CD4-positive, alpha-beta T cell (primary cell): ENCODE data around the gene DCK. TPM values are rescaled to one million over a fixed set of nuclear protein-coding genes. Genes with fewer than 3 reads are reported as not detected.

ENCODE experiments used
- ATAC-seq: fragments of 200-7000 bp; cut with Tn5 transposase; one replicate; pipeline ENCODE4 v1.10.0; 2022; ENCODE audit warnings: mild to moderate bottlenecking; ENCODE audit not compliant: poor library complexity
- CTCF ChIA-PET: fragments of 350-600 bp; sonication (Branson Sonifier 250); formaldehyde crosslinking; loops from one replicate; lab custom pipeline; 2021; ENCODE audit warnings: antibody characterized with exemption, inconsistent platforms; lab: Charles Lee
- POLR2A ChIA-PET: fragments of 350-600 bp; sonication (Branson Sonifier 250); formaldehyde crosslinking; loops from one replicate; lab custom pipeline; 2021; ENCODE audit warnings: antibody characterized with exemption, inconsistent platforms; lab: Charles Lee
- DNase-seq, 14 experiments: peaks; one replicate each; pipeline ENCODE4 v3.0.0-alpha.2; 2013 to 2020; ENCODE audit warnings: mixed read lengths in 2 of 14
- H3K27ac ChIP-seq, 2 donors: one replicate each; pipeline versions ENCODE4 v1.5.1 to v1.7.0; 2013; ENCODE audit warnings: low read length in 2 of 2, low read depth in 1 of 2, mild to moderate bottlenecking in 1 of 2
- H3K27me3 ChIP-seq, 2 experiments: 1 replicate in 1 of 2; 2 replicates in 1 of 2; pipeline versions ENCODE4 v1.6.1 to v1.7.0; 2013; ENCODE audit warnings: low read length in 2 of 2, control low read depth in 1 of 2, mild to moderate bottlenecking in 1 of 2, moderate library complexity in 1 of 2; ENCODE audit not compliant: insufficient read depth in 2 of 2, control insufficient read depth in 1 of 2
- H3K36me3 ChIP-seq: one replicate; pipeline ENCODE4 v1.6.1; 2013; ENCODE audit warnings: low read length, control low read depth; ENCODE audit not compliant: insufficient read depth
- H3K4me1 ChIP-seq: one replicate; pipeline ENCODE4 v1.6.1; 2013; ENCODE audit warnings: low read length, control low read depth; ENCODE audit not compliant: insufficient read depth
- H3K4me3 ChIP-seq: one replicate; pipeline ENCODE4 v1.5.1; 2013; ENCODE audit warnings: mild to moderate bottlenecking, low read length, moderate library complexity
- H3K9me3 ChIP-seq, 2 experiments: 1 replicate in 1 of 2; 2 replicates in 1 of 2; pipeline versions ENCODE4 v1.6.1 to v1.7.0; 2013; ENCODE audit warnings: low read length in 2 of 2, mild to moderate bottlenecking in 2 of 2, control low read depth in 1 of 2, moderate library complexity in 1 of 2; ENCODE audit not compliant: control insufficient read depth in 1 of 2, insufficient read depth in 1 of 2
- H3K27ac Mint-ChIP-seq: one replicate; pipeline ENCODE4 v1.8.0; 2020; ENCODE audit warnings: mixed read lengths
- H3K27me3 Mint-ChIP-seq: one replicate; pipeline ENCODE4 v1.8.0; 2021; ENCODE audit warnings: mixed read lengths
- H3K36me3 Mint-ChIP-seq: one replicate; pipeline ENCODE4 v1.8.0; 2021; ENCODE audit warnings: low read depth, mixed read lengths
- H3K4me1 Mint-ChIP-seq: one replicate; pipeline ENCODE4 v1.8.0; 2021; ENCODE audit warnings: low read depth, mixed read lengths
- H3K4me3 Mint-ChIP-seq: one replicate; pipeline ENCODE4 v1.8.0; 2020; ENCODE audit warnings: mild to moderate bottlenecking, mixed read lengths
- H3K9me3 Mint-ChIP-seq: one replicate; pipeline ENCODE4 v1.8.0; 2020; ENCODE audit warnings: mixed read lengths
- CTCF ChIP-seq: fragments of 200-600 bp; IDR thresholded peaks from one replicate; pipeline ENCODE4 v1.8.0; 2022; ENCODE audit warnings: antibody characterized with exemption, mild to moderate bottlenecking
- intact Hi-C, 2 experiments: fragments of 100-400 bp; cut with DNase I in 1 of 2; cut with micrococcal nuclease in 1 of 2; formaldehyde crosslinking; loops; one replicate each; pipeline versions ENCODE4 v1.15.1 to v1.9.0; 2023 to 2025; cut with DNase I, micrococcal nuclease
- total RNA-seq, 174 experiments: library from RNA in 2 of 174; stranded (reverse) in 2 of 174; gene quantifications; one replicate each; pipeline ENCODE4 v1.2.3 and lab custom pipeline; 2021 to 2026

Gene DCK
- total RNA-seq, 2 experiments from 2014 or later, result 12.8 to 13.9 TPM

DNA sequence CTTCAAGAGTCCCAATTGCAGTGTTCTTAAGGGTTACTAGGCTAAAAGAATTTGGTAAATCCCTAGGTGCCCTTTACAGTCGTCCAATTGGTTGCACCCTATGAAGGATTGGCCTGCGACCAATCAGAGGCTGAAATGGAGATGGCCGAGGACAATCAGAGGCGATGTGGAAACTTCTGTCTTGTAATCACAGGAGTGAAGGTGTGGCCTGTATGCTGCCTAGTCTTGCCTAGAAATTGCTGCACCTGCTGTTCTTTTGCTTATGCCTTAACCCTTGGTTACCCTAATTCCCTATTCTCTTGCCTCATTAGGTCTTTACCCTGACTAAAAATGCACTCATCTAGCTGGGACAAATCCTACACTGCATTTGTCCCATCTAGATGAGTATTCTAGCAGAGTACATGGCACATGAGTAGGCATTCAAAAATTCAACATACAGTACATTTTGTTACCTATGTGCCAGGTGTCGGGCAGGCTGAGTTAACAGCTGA is 1.0 kb upstream of the DCK start:
- Histone ChIP-seq H3K4me3 (peak overlapping the region; percentile 95), H3K27ac (peak overlapping the region; percentile 82), H3K36me3 (no peaks in the 10 kb centered on the region), H3K4me1 (peaks cover 19% of the 10 kb centered on the region), H3K9me3 (no peaks in the 10 kb centered on the region), H3K27me3 (no peaks in the 10 kb centered on the region)
- no peaks in the 10 kb centered on the region for H3K27me3 Mint-ChIP-seq
- intact Hi-C loops, result loop anchor here (5.0 to 10.0 kb wide), 4 partner anchors 90 to 308 kb away; partner anchors contain the start of genes GRSF1 (in 1 of the 2), MOB1B (in 1 of the 2) and UTP3 (in 1 of the 2)
- ChIA-PET POLR2A (interaction anchor here (0.6 to 3.5 kb wide), 6 partner anchors 12 to 303 kb away, joined by 3 to 40 read pairs (median 8); no protein-coding TSS in a partner anchor), CTCF (interaction anchor here (1.4 to 1.5 kb wide), 2 partner anchors 12 to 17 kb away, joined by 7 to 10 read pairs; no protein-coding TSS in a partner anchor)
- DNase-seq, result no peak
- ATAC-seq, result no peak
- H3K36me3 Mint-ChIP-seq, result peaks cover 34% of the 10 kb centered on the region
- H3K27ac Mint-ChIP-seq, result peak overlapping the region; percentile 85
- peaks cover 49% of the 10 kb centered on the region for H3K4me1 Mint-ChIP-seq
- TF ChIP-seq CTCF, result no peak
- peak overlapping the region; percentile 93 for H3K4me3 Mint-ChIP-seq
- H3K9me3 Mint-ChIP-seq, result no peaks in the 10 kb centered on the region

GRCh38 chr4:70994069-70994366 is 569 bp downstream of the DCK start:
- Mint-ChIP-seq H3K9me3 (no peaks in the 10 kb centered on the region), H3K36me3 (peaks cover 50% of the 10 kb centered on the region), H3K4me3 (peak overlapping the region; percentile 93), H3K4me1 (peaks cover 65% of the 10 kb centered on the region), H3K27me3 (no peaks in the 10 kb centered on the region), H3K27ac (peak overlapping the region; percentile 85)
- H3K4me1 ChIP-seq, result peaks cover 25% of the 10 kb centered on the region
- ChIA-PET POLR2A (interaction anchor here (0.6 to 3.5 kb wide), 11 partner anchors 10 to 309 kb away, joined by 3 to 40 read pairs (median 5); partner anchors contain the start of genes GRSF1 and MOB1B), CTCF (interaction anchor here (0.7 to 1.5 kb wide), 4 partner anchors 11 to 92 kb away, joined by 3 to 10 read pairs (median 5); partner anchors contain the start of gene MOB1B)
- DNase-seq (no peak), ATAC-seq (no peak)
- H3K27ac ChIP-seq, result peak overlapping the region; percentile 69 to 82
- H3K9me3 ChIP-seq, result no peaks in the 10 kb centered on the region
- H3K27me3 ChIP-seq, result no peaks in the 10 kb centered on the region
- H3K4me3 ChIP-seq, result peak overlapping the region; percentile 95
- intact Hi-C loops, result loop anchor here (2.0 to 10.0 kb wide), 5 partner anchors 15 to 309 kb away; partner anchors contain the start of genes GRSF1 (in 1 of the 2), MOB1B (in 1 of the 2) and UTP3 (in 1 of the 2)
- peaks cover 12% of the 10 kb centered on the region for H3K36me3 ChIP-seq
- no peak for TF ChIP-seq CTCF

GRCh38 chr4:70994387-70995099 is 1.1 kb downstream of the DCK start:
- Histone ChIP-seq H3K4me3 (peak overlapping the region; percentile 95), H3K27me3 (no peaks in the 10 kb centered on the region), H3K36me3 (peaks cover 16% of the 10 kb centered on the region), H3K9me3 (no peaks in the 10 kb centered on the region), H3K27ac (peak overlapping the region; percentile 44 to 82), H3K4me1 (peaks cover 27% of the 10 kb centered on the region)
- H3K27ac Mint-ChIP-seq, result peak overlapping the region; percentile 85
- peaks cover 70% of the 10 kb centered on the region for H3K4me1 Mint-ChIP-seq
- ATAC-seq (no peak), DNase-seq (peak in 1 of 14 experiments; percentile 34)
- peaks cover 55% of the 10 kb centered on the region for H3K36me3 Mint-ChIP-seq
- no peaks in the 10 kb centered on the region for H3K9me3 Mint-ChIP-seq
- no peaks in the 10 kb centered on the region for H3K27me3 Mint-ChIP-seq
- ChIA-PET CTCF (interaction anchor here (1.1 kb wide), 1 partner anchor 14 kb away, joined by 3 read pairs; no protein-coding TSS in a partner anchor), POLR2A (interaction anchor here (0.6 to 3.5 kb wide), 13 partner anchors 8 to 316 kb away, joined by 3 to 40 read pairs (median 6); partner anchors contain the start of genes GRSF1 and MOB1B)
- no peak for TF ChIP-seq CTCF
- intact Hi-C loops, result loop anchor here (1.0 to 10.0 kb wide), 6 partner anchors 10 to 310 kb away; partner anchors contain the start of genes GRSF1 (in 1 of the 2), MOB1B (in 1 of the 2) and UTP3 (in 1 of the 2)
- H3K4me3 Mint-ChIP-seq, result peak overlapping the region; percentile 93
